NCI-H146 (cell line): ENCODE data around the gene PRSS27.
A peak's percentile ranks its signal among the peaks of the same experiment; 100 is the strongest.

Experiments
- DNase-seq: peaks from one replicate; lab custom pipeline; 2025; lab: John Stamatoyannopoulos, UW

The PRSS27 gene

GRCh38 chr16:2720064-2720457 is at the start of gene PRSS27:
Gene PRSS27, minus strand, starts transcription at chr16:2720224. Its CDS starts 64 bp downstream, at chr16:2720160.
- no peak for DNase-seq

GRCh38 chr16:2769675-2770056 is 49.6 kb upstream of the PRSS27 start:
- no peak for DNase-seq

GRCh38 chr16:2769100-2769529 is 49.1 kb upstream of the PRSS27 start:
- DNase-seq, result no peak

- no peak for DNase-seq
Measured at GRCh38 chr16:2768403-2769089, 48.5 kb upstream of the PRSS27 start.

GRCh38 chr16:2767891-2768290 is 47.9 kb upstream of the PRSS27 start:
- DNase-seq, result no peak

- no peak for DNase-seq
Measured at GRCh38 chr16:2767140-2767731, 47.2 kb upstream of the PRSS27 start.

- no peak for DNase-seq
Measured at GRCh38 chr16:2766430-2767139, 46.6 kb upstream of the PRSS27 start.

GRCh38 chr16:2765462-2766404 is 45.7 kb upstream of the PRSS27 start:
- DNase-seq, result no peak

- no peak for DNase-seq
Measured at GRCh38 chr16:2764718-2765117, 44.7 kb upstream of the PRSS27 start.

GRCh38 chr16:2763173-2763572 is 43.1 kb upstream of the PRSS27 start:
- DNase-seq, result no peak

GRCh38 chr16:2762711-2763110 is 42.7 kb upstream of the PRSS27 start:
- DNase-seq, result no peak

GRCh38 chr16:2761886-2762583 is 42.0 kb upstream of the PRSS27 start:
- DNase-seq, result no peak

- no peak for DNase-seq
Measured at GRCh38 chr16:2761472-2761871, 41.4 kb upstream of the PRSS27 start.

- no peak for DNase-seq
Measured at GRCh38 chr16:2757344-2757743, 37.3 kb upstream of the PRSS27 start.

GRCh38 chr16:2756288-2757015 is 36.4 kb upstream of the PRSS27 start:
- no peak for DNase-seq

GRCh38 chr16:2755158-2755557 is 35.1 kb upstream of the PRSS27 start:
- DNase-seq, result no peak

- DNase-seq, result no peak
Measured at GRCh38 chr16:2753733-2754020, 33.7 kb upstream of the PRSS27 start.

- DNase-seq, result peak; percentile 87
Measured at GRCh38 chr16:2752850-2753732, 33.1 kb upstream of the PRSS27 start.

- DNase-seq, result peak; percentile 97
Measured at GRCh38 chr16:2752035-2752849, 32.2 kb upstream of the PRSS27 start, which contains the start of gene SRRM2. Gene SRRM2, plus strand, starts transcription at chr16:2752638. Its CDS starts 3,727 bp downstream, at chr16:2756365.
